ENCODE data around the gene CIRBP. TPM values are rescaled to one million over a fixed set of nuclear protein-coding genes. Genes with fewer than 3 reads are reported as not detected.

The CIRBP gene
- total and polyA plus RNA-seq, 9 of the 15 experiments (the other 6 are each of a cell fraction or from before 2014, with no cell fraction given), result 20.5 to 327 (median 176) TPM

GRCh38 chr19:1286487-1287353 lies 17.6 kb downstream of the CIRBP start (continued):
- no peak for TF ChIP-seq ZNF239 (CRISPR knock-in tag; IDR thresholded peaks at IDR 0.05)

GRCh38 chr19:1287354-1288225 lies 18.5 kb downstream of the CIRBP start:
- 12% methylated on average over 21 of the region's 55 CpGs for WGBS (ENCODE audit: insufficient coverage, low coverage, missing lambda C conversion rate)
- Histone ChIP-seq H4K20me1 (replicated peaks; ENCODE audit: control insufficient read depth, insufficient read depth, low read length) (peaks cover 14% of the 10 kb centered on the region), H3K9me3 (replicated peaks; ENCODE audit: control insufficient read depth, insufficient read depth, low read depth, low read length) (no peaks in the 10 kb centered on the region), H3K9me1 (ENCODE audit: control insufficient read depth, insufficient read depth, low read length) (no peaks in the 10 kb centered on the region), H3K9ac (ENCODE audit: insufficient read depth in 1 of 2, low read depth in 2 of 2, low read length in 2 of 2) (peak overlapping the region in 1 of 2 experiments; percentile 64; a peak in 2 of 4 replicates), H2AFZ (ENCODE audit: low read depth, low read length) (no peak overlapping the region), H3K27me3 (ENCODE audit: control insufficient read depth in 2 of 2, insufficient read depth in 2 of 2, low read length in 2 of 2) (peaks cover 38 to 71% of the 10 kb centered on the region in 2 experiments; a peak in 4 of 5 replicates), H3K79me2 (ENCODE audit: control insufficient read depth, insufficient read depth, low read length) (no peaks in the 10 kb centered on the region), H3K4me1 (replicated peaks in 1 of 2; ENCODE audit: control insufficient read depth in 2 of 2, insufficient read depth in 2 of 2, low read length in 2 of 2) (peaks cover 0 to 92% of the 10 kb centered on the region in 2 experiments; a peak in 2 of 5 replicates), H3K36me3 (ENCODE audit: control insufficient read depth, insufficient read depth, low read length) (no peaks in the 10 kb centered on the region), H3K4me2 (ENCODE audit: insufficient read depth, low read length) (no peak overlapping the region), H3K4me3 (no peak overlapping the region), H3K27ac (ENCODE audit: extremely low read depth, low read depth, low read length) (no peak overlapping the region)
- FAIRE-seq, result no peak
- POLR2A ChIA-PET, result interaction anchor here (0.5 to 0.6 kb wide), 2 partner anchors 18 to 28 kb away, joined by 3 read pairs; partner anchors contain the start of gene CIRBP
- peak; percentile 32 for ATAC-seq
- BruUV-seq (replicated peaks), result no TSS peak
- no peak for DNase-seq (ENCODE audit: extremely low read depth in 1 of 4, low spot score in 3 of 4)
- in situ Hi-C loops (cut with MboI) (no loop called here), intact Hi-C loops (cut with micrococcal nuclease) (no loop called here)
- CTCF ChIA-PET (ENCODE audit: low intra/inter-chr PET ratio), result interaction anchor here (0.6 kb wide), 1 partner anchor 72 kb away, joined by 4 read pairs; no protein-coding TSS in a partner anchor
- TF ChIP-seq ZBTB9 (CRISPR knock-in tag; IDR thresholded peaks at IDR 0.05) (no peak), FIP1L1 (IDR thresholded peaks at IDR 0.05; ENCODE audit: low read depth, low read length, poor library complexity, severe bottlenecking) (peak; percentile 10), USF1 (CRISPR knock-in tag; IDR thresholded peaks at IDR 0.05) (peak; percentile 25; the same call in 1 of the 2 replicates), EHMT2 (IDR thresholded peaks at IDR 0.05) (no peak), ZNF134 (CRISPR knock-in tag; conservative IDR thresholded peaks at IDR 0.05) (no peak), RBM39 (optimal IDR thresholded peaks at IDR 0.05; ENCODE audit: low read depth, low read length) (no peak), POLR2A (conservative IDR thresholded peaks at IDR 0.05) (no peak), YY1 (IDR thresholded peaks at IDR 0.05; ENCODE audit: borderline replicate concordance in 1 of 3, control insufficient read depth in 1 of 3, extremely low read depth in 1 of 3, insufficient read depth in 3 of 3, insufficient read length in 1 of 3, insufficient replicate concordance in 2 of 3, low read depth in 1 of 3, low read length in 2 of 3) (no peak), TOE1 (IDR thresholded peaks at IDR 0.05; ENCODE audit: borderline replicate concordance) (no peak), TOE1 (CRISPR knock-in tag; IDR thresholded peaks at IDR 0.05; ENCODE audit: borderline replicate concordance, low read depth) (no peak), VEZF1 (CRISPR knock-in tag; IDR thresholded peaks at IDR 0.05) (0 out of 2 replicates have a peak, but pooled peaks have one; percentile 36), U2AF2 (optimal IDR thresholded peaks at IDR 0.05; ENCODE audit: low read depth, low read length) (no peak), NFIX (CRISPR knock-in tag; IDR thresholded peaks at IDR 0.05; ENCODE audit: low read depth) (no peak)

All from K562 (cell line).